ENCODE measurements around the gene NAPA.
A peak's percentile ranks its signal among the peaks of the same experiment; 100 is the strongest.

NAPA gene

DNA sequence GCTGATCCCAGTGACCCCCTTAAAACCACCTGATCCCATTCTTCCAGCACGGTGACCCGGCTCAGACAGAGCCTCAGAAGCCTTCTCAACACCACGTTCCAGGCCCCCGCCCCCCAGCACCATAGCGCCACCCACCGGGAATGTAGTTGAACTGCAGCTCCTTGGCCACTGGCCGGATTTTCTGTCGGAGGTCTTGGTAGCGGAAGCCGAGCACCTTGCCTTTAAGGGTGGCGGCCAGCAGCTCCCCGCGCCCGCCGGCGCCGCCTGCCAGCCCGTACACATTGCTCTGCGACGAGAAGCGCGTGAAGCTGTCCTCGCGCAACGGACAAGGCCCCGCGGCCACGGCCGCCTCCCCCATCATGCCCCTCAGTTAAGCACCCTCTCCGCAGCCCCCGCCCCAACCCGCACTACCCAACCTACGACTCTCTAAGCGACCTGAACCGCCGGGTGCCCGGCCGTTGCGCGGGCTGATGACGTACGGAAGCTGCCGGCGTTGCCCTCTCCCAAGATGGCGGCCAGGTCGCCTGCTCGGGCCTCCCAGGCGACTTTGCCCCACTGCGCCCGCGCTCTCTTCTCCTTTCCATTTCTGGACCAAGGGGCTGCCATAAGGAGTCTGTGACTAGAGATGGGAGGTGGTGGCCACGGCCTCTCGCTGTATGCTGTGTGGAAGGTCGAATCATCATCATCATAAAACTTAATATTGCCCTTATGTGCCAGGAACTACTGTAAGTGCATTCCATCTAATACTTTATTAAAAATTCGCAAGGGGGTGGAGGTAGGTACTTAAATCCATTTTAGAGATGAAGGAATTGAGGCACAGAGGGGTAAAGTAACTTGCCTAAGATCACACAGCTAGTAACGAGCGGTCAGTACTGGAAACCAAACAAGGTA lies 30.8 kb downstream of the NAPA start, which contains the start of gene KPTN:
Gene KPTN, minus strand, starts transcription at position 420 of the 891 bp plus-strand sequence. Its CDS starts 59 bp downstream, at position 361.
- peak; percentile 79 for DNase-seq

DNA sequence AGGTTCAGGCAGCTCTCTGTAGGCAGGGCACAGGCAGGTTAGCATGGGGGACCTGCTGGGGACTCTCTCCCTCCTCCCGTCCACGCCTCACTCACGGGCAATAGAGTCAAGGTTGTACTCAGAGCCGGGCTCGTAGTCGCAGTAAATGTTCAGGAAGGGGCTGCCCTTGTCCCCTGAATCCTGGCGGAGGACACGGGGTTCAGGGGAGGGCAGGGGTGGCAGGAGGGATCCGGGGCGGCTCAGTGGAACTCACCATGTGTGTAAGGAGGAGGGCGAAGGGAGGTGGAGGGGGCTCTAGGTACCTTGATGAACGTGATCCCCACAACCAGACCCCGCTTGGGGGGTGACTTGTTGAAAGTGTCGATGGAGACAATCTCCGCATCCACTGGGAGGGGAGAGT lies 31.7 kb downstream of the NAPA start:
- no peak for DNase-seq

DNA sequence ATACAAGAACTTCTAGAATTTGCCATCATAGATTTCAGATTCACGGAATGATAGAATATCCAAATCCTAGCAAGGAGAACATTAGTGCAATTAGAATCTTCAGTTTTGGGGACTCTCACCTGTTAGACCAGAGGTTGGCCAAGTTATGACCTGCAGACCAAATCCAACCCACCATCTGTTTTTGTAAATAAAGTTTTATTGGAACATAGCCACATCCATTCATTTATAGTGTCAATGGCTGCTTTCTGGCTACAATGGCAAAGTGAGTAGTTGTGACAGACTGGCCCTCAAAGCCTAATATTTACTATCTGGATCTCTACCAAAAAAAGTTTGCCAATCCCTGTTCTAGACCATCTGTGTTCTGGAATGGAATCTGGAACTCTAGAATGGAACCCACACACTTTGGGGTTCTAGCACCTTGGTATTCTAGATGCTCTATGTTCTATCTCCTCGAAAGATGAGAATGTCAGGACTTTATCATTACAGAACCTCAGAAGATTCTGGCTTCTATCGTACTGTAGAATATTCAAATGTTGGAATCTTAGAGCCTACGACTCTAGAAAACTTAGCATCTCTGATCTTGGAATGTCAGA lies 33.3 kb downstream of the NAPA start:
- DNase-seq = no peak

DNA sequence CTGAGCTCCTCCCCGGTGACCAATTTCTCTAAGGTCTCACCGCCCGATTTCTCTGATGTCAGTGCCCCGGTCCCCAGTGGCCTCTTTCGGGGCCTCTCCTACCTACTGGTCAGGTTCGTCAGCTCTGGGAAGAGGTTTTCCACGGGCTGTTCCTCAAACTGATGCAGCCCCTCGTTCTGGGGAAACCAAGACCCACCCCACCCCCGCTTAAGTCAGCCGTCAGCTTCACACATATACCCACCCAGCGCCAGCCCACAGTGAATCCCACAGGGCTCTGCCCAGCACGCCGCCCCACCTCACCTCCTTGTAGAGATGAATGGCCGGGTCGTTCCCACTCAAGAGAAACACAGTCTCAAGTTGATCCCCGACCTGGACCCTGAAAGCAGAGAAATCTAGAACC lies 34.2 kb downstream of the NAPA start:
- DNase-seq = no peak

DNA sequence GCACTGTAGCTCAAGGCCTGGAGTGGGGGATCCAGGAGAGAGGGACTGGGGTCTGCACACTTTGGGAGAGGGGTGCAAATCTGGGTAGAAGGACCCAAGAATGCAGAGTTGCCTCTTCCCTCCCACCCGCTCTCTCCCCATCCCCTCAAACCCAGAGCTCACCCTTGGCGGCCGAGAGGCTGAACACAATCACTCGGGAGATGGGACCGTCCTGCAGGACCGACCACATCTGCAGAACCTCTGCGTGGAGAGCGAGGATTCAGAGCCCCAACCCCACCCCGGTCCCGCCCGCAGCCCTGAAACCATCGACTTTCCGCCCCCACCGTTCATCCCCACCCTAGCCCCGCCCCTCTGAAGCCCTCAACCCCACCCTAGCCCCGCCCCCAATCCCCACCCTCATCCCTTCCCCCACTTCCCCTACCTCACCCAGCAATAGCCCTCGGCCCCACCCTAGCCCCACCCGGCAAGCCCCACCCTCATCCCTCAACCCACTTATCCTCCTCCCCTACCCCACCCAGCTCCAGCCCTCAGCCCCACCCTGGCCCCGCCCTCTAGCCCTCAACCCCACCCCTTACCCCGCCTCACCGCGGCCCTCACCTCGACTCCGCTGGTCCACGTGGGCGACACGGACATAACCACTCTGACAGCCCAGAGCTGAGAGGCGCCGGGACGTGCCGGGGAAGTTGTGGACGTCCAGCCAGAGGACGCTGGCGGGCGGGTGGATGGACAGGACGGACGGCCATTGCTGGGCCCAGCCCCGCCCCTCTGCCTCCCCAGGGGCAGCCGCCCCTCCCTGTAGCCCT lies 35.0 kb downstream of the NAPA start:
- DNase-seq = no peak

DNA sequence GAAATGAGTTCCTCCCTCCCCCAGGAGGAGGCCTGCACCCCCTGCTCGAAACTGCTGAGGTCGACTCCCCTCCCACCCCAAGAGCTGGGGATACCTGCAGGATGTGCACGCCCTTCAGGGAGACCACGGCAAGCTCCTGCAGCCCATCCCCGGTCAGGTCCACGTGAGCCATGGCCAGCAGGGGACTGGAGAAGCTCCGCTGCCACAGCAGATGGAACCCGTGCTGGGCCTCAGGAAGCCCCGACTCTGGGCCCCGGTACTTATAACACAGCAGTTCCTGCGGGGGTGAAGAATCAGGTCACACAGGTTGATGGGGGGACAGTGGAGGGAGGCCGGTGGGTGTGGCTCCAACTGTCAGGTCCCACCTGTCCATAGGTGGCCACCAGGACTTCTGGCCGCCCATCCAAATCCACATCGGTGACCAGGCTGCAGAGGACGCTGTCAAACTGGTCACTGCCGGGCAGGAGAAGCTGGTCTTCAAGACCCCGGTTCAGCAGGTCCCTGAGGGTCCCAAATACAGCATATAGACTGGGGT lies 38.4 kb downstream of the NAPA start:
- DNase-seq = no peak

DNA sequence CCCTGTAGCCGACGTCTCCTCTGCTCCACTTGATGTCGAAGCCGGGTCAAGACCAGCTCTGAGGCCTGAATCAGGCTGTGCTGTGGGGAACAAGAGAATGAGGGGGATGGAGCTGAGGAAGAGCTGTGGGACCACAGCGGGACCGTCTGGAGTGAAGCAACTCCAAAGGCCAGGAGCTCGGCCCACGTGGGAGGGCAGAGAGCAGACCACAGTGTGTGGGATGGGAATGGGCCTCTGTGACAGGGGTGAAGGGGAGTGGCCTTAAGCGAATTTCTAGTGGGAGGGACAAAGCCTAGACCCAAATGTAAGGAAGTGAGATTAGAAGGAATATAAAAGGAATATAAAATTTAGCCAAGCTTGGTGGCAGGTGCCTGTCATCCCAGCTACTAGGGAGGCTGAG lies 39.4 kb downstream of the NAPA start:
- DNase-seq = no peak

DNA sequence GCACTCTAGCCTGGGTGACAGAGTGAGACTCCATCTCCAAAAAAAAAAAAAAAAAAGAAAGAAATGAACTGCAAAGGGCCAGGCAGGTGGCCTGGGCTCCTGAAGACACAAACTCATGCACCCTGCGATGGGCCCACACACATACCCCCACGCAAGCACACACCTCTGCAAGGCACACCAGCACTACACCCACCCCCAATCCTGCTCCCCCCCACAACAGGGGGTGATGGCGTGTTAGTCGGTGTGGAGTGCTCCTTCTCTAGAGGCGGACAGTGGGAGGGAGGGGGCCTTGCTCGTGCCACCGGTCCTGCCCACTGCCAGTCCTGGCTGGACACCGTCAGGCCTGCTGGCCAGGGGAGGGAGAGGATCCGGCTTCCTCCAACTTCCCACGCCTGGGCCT lies 41.5 kb downstream of the NAPA start:
- no peak for DNase-seq

DNA sequence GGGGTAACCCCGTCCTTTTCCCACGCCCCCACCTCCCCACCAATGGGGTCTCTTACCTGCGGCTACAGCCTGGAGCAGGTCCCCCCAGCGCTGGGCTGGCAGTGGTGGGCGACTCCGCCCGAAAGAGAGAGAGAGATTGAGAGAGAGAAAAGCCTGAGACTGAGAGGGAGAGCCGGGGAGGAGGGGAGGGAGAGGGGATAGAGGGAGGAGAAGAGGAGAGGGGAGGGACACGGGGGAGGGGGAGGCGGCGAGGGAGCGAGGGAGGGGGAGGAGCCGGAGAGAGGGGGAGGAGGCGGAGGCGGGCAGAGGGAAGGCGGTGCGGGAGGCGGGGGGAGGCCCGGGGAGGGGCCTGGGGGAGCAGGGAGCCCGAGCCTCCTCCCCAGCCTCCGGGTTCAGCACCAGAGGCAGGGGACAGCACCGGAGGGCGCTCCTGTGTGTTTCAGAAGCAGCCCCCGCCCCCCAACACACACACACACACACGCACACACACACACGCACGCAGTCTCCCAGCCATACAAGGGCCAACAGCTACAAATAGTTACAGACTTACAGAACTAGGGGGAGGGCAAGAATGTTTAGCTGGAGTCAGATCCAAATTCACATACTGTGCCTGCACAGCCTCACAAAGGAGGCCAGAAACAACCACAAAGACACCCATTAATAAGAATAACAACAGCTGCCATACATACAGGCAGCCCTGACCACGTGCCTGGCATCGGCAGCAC lies 43.0 kb downstream of the NAPA start, which contains the start of gene SLC8A2:
Gene SLC8A2, minus strand, starts transcription at position 161 of the 725 bp plus-strand sequence. CDS start 5,490 bp downstream, outside the sequence.
- DNase-seq = no peak

DNA sequence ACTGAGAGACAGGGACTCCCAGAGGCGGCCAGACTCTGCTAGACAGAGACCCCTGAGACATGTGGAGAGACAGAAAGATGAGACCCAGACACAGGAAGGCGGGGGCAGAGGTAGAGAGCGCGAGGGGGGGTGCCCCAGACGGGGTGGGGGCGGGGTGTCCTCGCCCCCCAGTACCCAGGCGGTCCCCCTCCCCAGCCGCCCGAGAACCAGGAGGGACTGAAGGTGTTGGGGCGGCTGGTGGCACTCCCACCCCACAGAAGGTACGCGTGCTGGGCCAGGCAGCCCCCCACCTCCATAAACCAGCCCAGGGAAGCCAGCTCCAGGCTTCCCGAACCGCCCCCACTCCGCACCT lies 43.5 kb downstream of the NAPA start:
- no peak for DNase-seq

DNA sequence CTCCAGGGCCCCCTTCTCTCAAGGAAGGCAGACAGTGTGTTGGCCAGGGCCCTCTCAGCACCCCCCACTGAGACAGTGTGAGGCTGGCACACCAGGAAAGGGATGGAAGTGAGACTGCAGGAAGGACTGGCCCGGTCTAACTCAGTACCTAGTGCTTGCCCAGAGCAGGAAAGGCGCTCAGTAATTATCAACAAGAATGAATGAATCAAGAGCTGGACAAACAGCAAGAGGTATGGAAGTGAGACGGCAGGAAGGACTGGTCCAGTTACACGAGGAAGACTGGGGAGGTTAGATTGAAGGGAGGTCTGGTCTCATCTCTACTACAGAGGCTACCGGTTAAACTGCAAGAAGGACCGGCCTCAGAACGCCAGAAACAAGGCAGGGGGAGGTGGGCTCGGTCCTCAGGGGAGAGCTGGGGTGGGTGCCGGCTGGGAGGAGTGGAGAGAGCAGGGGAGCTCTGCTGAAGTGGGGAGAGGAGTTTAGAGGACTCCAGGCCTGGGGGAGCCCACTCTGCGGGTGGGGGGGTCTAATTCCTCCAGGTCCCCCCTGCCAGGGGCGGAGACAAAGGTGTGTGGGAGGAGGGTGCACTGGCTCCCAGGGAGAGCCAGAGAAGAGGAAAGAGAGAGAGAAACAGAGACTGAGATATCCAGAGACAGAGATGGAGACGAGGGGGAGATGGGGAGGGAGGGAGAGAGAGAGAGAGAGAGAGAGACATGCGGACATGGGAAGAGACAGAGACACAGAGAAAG lies 44.2 kb downstream of the NAPA start:
- DNase-seq = no peak

DNA sequence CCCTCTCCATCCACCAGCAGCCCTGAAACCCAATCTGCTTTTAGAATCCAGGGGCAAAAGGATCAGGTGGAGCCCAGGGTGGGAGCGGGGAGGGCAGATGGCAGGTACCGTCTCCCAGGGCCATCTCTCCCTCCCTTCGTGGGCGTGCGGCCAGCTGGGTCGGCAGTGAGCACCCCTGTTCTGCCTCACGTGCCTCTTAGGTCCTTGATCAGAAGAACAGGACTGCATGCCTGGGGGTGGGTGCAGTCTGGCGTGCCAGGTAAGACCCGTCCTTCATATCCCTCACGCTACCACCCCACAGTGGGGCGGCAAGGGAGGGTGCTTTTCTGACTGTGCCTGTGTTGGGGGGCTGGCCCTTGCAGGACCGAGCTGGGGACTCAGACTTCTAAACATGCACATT lies 45.1 kb downstream of the NAPA start:
- no peak for DNase-seq

DNA sequence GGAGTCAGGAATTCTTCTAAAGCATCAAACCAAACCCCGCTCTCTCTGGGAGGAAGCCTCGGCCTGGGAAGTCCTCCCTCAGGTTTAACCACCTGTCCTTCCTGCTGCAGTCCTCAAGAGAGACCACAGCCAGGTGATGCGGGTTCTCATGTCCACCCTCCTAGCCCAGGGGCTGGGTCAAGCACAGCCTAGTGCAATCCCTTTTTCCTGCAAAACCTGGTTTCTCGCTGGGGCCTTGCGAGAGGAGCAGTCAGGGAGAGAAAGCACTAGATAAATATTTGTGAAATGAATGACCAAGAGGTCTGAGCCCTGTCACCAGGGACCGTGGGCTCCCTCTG lies 45.5 kb downstream of the NAPA start:
- no peak for DNase-seq

DNA sequence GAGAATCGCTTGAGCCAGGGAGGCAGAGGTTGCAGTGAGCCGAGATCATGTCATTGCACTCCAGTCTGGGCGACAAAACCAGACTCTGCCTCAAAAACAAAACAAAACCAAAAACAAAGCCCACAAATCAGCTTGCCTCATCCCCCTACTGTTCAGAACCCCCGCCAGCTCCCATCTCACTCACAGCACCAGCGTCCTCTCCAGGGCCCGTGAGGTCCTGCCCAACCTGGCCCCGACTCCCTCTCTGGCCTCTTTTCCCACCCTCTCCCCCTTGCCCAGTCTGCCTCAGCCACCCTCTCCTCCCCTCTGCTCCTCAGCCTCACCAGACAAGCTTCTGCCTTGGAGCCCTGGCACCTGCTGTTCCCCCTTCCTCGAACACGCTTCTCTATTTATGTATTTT lies 46.9 kb downstream of the NAPA start:
- no peak for DNase-seq

DNA sequence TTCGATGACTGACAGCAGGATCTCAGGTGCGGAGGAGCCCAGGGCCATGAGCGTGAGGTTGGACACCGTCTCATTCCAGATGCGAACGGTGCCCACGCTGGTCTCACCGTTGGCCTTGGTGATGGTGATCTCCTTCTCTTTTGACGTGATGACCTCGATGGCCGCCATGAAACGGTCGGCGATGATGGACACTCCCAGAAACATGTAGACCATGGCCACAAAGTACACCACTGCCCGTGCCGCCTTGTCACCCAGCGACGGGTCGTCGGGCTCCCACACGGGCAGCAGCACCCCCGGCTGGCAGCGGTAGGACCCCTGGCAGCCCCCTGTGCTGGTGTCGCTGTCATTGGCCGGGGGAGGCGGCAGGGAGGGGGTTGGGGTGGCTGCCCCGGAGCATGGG lies 48.9 kb downstream of the NAPA start:
- DNase-seq = no peak

DNA sequence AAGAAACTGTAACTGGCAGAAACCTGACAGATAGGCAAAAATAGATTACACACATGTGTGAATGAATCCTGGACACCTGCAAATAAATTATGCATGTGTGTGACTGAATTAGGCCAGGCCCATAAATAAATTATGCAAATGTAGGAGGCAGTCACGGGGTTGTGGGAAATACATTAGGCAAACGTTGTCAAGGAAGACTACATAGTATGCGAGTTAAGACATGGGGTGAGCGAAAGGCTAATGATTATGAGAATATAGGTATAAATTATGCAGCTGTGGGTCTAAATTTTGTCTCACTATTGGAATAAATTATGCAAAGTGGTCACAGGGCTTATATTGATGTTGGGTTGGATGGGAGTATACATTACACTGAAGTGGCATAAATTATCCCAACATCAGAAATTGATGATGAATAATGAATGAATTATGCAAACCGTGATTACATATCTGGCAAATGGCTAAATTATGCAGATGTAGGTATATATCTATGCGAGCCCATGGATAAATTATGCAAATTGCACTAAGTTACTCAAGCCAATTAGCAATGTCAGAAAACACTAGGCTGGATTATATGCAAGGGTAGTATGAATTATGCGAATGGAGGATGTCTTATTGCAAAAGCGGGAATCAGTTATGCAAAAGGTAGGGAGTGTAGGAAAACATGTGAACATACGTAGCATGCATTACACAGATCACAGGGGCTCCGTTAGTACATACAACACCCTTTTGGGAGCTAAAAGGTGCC lies 50.0 kb downstream of the NAPA start:
- DNase-seq = no peak

DNA sequence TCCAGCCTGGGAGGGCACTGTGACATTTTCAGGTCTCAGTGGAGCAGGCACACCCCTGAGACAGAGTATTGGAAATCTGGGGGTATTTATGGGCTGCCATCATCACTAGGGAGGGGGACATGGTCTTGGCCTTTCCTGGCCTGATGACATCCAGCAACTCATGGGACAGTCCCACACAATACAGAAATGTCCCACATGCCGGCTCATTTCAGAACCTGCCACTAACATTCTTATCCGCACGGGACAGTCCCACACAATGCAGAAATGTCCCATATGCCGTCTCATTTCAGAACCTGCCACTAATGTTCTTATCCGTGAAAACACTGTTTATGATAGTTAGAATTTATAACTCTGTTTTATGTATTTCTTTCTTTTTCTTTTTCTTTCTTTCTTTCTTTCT lies 53.0 kb downstream of the NAPA start:
- no peak for DNase-seq

DNA sequence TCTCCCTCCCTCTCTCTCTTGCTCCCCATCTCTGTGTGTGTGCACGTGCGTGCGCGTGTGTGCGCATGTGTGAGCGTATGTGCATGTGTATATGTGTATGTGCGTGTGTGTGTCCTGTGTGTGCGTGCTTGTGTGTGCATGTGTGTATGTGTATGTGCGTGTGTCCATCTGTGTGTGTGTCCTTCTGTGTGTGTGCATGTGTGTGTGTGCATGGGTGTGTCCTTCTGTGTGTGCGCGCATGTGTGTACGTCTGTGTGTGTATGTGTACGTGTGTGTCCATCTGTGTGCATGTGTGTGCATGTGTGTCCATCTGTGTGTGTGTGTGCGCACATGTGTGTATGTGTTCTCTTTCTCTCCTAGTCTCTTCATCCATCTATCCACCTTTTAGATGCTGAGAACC lies 55.4 kb downstream of the NAPA start:
- DNase-seq = no peak

DNA sequence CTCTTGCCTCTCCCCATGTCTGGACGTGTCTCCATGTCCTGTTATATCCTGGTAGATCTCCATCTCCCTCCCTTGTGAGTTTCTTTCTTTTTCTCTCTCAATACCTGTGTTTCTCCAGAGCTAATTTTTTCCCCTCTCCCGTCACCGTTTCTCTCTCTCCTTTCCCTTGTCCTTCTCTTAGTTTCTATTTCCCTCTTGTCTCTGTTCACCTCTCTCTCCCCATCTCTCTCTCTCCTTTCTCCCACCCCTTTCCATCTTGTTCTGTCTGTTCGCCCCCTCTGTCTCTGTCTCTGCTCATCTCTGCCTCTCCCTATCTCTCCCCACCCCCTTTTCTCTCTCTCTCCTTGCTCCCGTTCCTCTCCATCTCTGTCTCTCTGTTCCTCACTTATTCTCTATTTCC lies 56.2 kb downstream of the NAPA start:
- no peak for DNase-seq

DNA sequence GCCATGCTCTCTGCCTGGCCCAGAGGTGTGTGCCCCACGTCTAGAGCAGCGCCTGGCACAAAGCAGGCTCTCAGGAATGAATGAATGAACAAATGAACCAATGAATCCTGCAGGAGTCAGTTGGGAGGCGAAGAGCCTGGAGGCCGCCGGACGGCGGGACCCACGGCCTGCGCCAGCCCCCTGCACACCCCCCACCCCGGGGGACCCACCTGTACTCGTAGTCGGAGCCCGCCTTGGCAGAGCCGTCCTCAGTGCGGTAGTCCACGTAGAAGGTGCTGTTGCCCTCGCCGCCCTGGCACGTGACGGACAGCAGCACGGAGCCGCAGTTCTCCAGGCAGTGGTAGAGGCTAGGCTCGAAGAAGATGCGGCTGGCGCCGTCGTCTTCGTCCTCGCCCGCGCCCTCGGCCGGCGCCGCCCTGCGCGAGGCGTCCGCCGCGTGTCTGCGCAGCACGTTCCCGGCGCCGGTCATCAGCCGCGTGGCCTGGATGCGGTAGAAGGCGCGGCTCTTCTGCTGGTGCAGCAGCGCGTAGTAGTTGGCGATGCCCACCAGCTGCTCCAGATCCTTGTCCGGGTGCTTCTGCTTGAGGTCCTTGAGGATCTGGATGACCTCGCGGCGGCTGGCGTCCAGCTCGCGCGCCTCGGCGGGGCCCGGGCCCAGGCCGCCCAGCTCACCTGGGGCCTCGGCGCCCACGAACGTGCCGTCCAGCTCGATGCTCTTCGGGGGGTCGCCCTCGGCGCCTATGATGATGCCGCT lies 58.0 kb downstream of the NAPA start:
- no peak for DNase-seq

DNA sequence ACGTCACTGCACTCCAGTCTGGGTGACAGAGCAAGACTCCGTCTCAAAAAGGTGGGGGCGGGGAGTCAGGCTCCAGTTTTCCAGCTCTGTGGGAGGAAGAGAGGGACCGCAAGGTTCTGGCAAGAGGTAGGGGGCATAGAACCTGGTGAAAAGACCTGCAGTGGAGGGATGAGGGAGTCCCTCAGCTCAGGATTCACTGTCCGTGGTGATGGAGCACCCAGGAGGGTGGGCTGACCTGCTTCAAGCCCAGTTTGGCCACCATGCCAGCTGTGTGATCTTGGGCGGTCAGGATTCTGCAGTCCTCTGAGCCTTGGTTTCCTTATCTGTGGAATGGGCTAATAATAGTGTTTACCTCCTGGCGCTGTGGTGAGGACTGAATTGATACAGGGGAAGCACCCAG lies 64.4 kb downstream of the NAPA start:
- no peak for DNase-seq

Data from kidney glomerular epithelial cell (primary cell).